CD8-positive, alpha-beta memory T cell (primary cell): ENCODE data around the gene LIMCH1. TPM values are rescaled to one million over a fixed set of nuclear protein-coding genes. Genes with fewer than 3 reads are reported as not detected.

ENCODE experiments used
- CTCF ChIA-PET: fragments of 350-600 bp; sonication (Branson Sonifier 250); formaldehyde crosslinking; loops from one replicate; lab custom pipeline; 2021; ENCODE audit warnings: antibody characterized with exemption; lab: Charles Lee
- POLR2A ChIA-PET: fragments of 350-600 bp; sonication (Branson Sonifier 250); formaldehyde crosslinking; loops from one replicate; lab custom pipeline; 2021; ENCODE audit warnings: antibody characterized with exemption; lab: Charles Lee
- DNase-seq, 5 donors: peaks; one replicate each; pipeline versions ENCODE4 v3.0.0 to v3.0.0-alpha.2; 2020 to 2022; ENCODE audit warnings: mixed read lengths in 1 of 5
- H3K27ac ChIP-seq: one replicate; pipeline ENCODE4 v1.7.0; 2013; ENCODE audit warnings: low read depth, mild to moderate bottlenecking, low read length, moderate library complexity
- H3K27me3 ChIP-seq: 2 replicates; pipeline ENCODE4 v1.7.0; 2013; ENCODE audit warnings: low read length, mild to moderate bottlenecking; ENCODE audit not compliant: insufficient read depth, poor library complexity, severe bottlenecking
- H3K36me3 ChIP-seq: 2 replicates; pipeline ENCODE4 v1.7.0; 2013; ENCODE audit warnings: mild to moderate bottlenecking, low read length, moderate library complexity; ENCODE audit not compliant: insufficient read depth
- H3K4me1 ChIP-seq: 2 replicates; pipeline ENCODE4 v1.7.0; 2013; ENCODE audit warnings: mild to moderate bottlenecking, low read length, moderate library complexity; ENCODE audit not compliant: insufficient read depth
- H3K4me3 ChIP-seq: 2 replicates; pipeline ENCODE4 v1.7.0; 2013; ENCODE audit warnings: mild to moderate bottlenecking, low read length
- H3K9me3 ChIP-seq: 2 replicates; pipeline ENCODE4 v1.7.0; 2013; ENCODE audit warnings: mild to moderate bottlenecking, low read length
- H3K27ac Mint-ChIP-seq, 8 donors: one replicate each; pipeline ENCODE4 v1.8.0; 2020 to 2021; ENCODE audit warnings: mixed read lengths in 8 of 8, mild to moderate bottlenecking in 6 of 8, inconsistent platforms in 3 of 8, moderate library complexity in 3 of 8
- H3K27me3 Mint-ChIP-seq, 2 donors: one replicate each; pipeline ENCODE4 v1.8.0; 2020 to 2021; ENCODE audit warnings: mixed read lengths in 2 of 2, mild to moderate bottlenecking in 1 of 2, moderate library complexity in 1 of 2
- H3K36me3 Mint-ChIP-seq, 3 donors: one replicate each; pipeline ENCODE4 v1.8.0; 2020 to 2021; ENCODE audit warnings: mixed read lengths in 3 of 3, inconsistent platforms in 1 of 3, mild to moderate bottlenecking in 1 of 3
- H3K4me1 Mint-ChIP-seq, 3 donors: one replicate each; pipeline ENCODE4 v1.8.0; 2020 to 2021; ENCODE audit warnings: mixed read lengths in 3 of 3, inconsistent platforms in 1 of 3, mild to moderate bottlenecking in 1 of 3
- H3K4me3 Mint-ChIP-seq, 7 donors: one replicate each; pipeline ENCODE4 v1.8.0; 2020 to 2021; ENCODE audit warnings: mixed read lengths in 7 of 7, mild to moderate bottlenecking in 6 of 7, moderate library complexity in 4 of 7, inconsistent platforms in 2 of 7
- H3K9me3 Mint-ChIP-seq, 5 donors: one replicate each; pipeline ENCODE4 v1.8.0; 2020 to 2022; ENCODE audit warnings: mixed read lengths in 5 of 5, mild to moderate bottlenecking in 3 of 5, moderate library complexity in 2 of 5, inconsistent platforms in 1 of 5
- polyA plus RNA-seq: library from polyadenylated mRNA; unstranded; fragments of 300-500 nt; fragmentation: Illumina TruSeq; gene quantifications from one replicate; pipeline ENCODE4 v1.2.3, GENCODE V29; 2021
- total RNA-seq, 2 experiments: library from RNA; stranded (reverse); gene quantifications; one replicate each; pipeline ENCODE4 v1.2.3, GENCODE V29; 2021

LIMCH1 gene
- total and polyA plus RNA-seq, 3 experiments from 2014 or later = not detected

- no peaks in the 10 kb centered on the region for H3K9me3 ChIP-seq
- H3K27me3 Mint-ChIP-seq = no peaks in the 10 kb centered on the region
- no peak overlapping the region for H3K4me3 Mint-ChIP-seq
- DNase-seq = no peak
- no peaks in the 10 kb centered on the region for H3K36me3 Mint-ChIP-seq
- H3K4me3 ChIP-seq = no peak overlapping the region
- ChIA-PET POLR2A (no interaction called here), CTCF (no interaction called here)
- no peaks in the 10 kb centered on the region for H3K4me1 ChIP-seq
- no peak overlapping the region for H3K27ac ChIP-seq
- H3K9me3 Mint-ChIP-seq = peaks cover 0 to 2% (median 0%) of the 10 kb centered on the region in 5 donors
- no peak overlapping the region for H3K27ac Mint-ChIP-seq
- H3K4me1 Mint-ChIP-seq = no peaks in the 10 kb centered on the region
- no peaks in the 10 kb centered on the region for H3K36me3 ChIP-seq
- H3K27me3 ChIP-seq = no peaks in the 10 kb centered on the region
Measured at GRCh38 chr4:41572956-41573355, 35.0 kb downstream of the LIMCH1 start.

GRCh38 chr4:41573502-41574001 lies 35.6 kb downstream of the LIMCH1 start:
- Mint-ChIP-seq H3K4me3 (no peak overlapping the region), H3K27ac (no peak overlapping the region), H3K4me1 (no peaks in the 10 kb centered on the region), H3K27me3 (no peaks in the 10 kb centered on the region), H3K9me3 (peaks cover 0 to 2% (median 0%) of the 10 kb centered on the region in 5 donors), H3K36me3 (no peaks in the 10 kb centered on the region)
- ChIA-PET POLR2A (no interaction called here), CTCF (no interaction called here)
- Histone ChIP-seq H3K4me1 (no peaks in the 10 kb centered on the region), H3K36me3 (no peaks in the 10 kb centered on the region), H3K9me3 (no peaks in the 10 kb centered on the region), H3K27ac (no peak overlapping the region), H3K27me3 (no peaks in the 10 kb centered on the region), H3K4me3 (no peak overlapping the region)
- no peak for DNase-seq

- Histone ChIP-seq H3K4me1 (no peaks in the 10 kb centered on the region), H3K4me3 (no peak overlapping the region), H3K36me3 (no peaks in the 10 kb centered on the region), H3K27me3 (no peaks in the 10 kb centered on the region), H3K27ac (no peak overlapping the region), H3K9me3 (no peaks in the 10 kb centered on the region)
- H3K27me3 Mint-ChIP-seq = no peaks in the 10 kb centered on the region
- peaks cover 0 to 2% (median 0%) of the 10 kb centered on the region in 5 donors for H3K9me3 Mint-ChIP-seq
- no peak overlapping the region for H3K27ac Mint-ChIP-seq
- no peaks in the 10 kb centered on the region for H3K4me1 Mint-ChIP-seq
- ChIA-PET POLR2A (no interaction called here), CTCF (interaction anchor here (1.3 kb wide), 1 partner anchor 15 kb away, joined by 3 read pairs; no protein-coding TSS in a partner anchor)
- DNase-seq = no peak
- H3K4me3 Mint-ChIP-seq = no peak overlapping the region
- peaks cover 0 to 1% (median 0%) of the 10 kb centered on the region in 3 donors for H3K36me3 Mint-ChIP-seq
Measured at GRCh38 chr4:41575207-41575606, 37.2 kb downstream of the LIMCH1 start.

GRCh38 chr4:41575665-41576064 lies 37.7 kb downstream of the LIMCH1 start:
- DNase-seq = no peak
- H3K27me3 Mint-ChIP-seq = no peaks in the 10 kb centered on the region

GRCh38 chr4:41579043-41579442 lies 41.1 kb downstream of the LIMCH1 start:
- no peaks in the 10 kb centered on the region for H3K36me3 ChIP-seq
- POLR2A ChIA-PET = no interaction called here

More at GRCh38 chr4:41575665-41576064, 37.7 kb downstream of the LIMCH1 start:
- no peaks in the 10 kb centered on the region for H3K9me3 ChIP-seq
- Mint-ChIP-seq H3K27ac (no peak overlapping the region), H3K4me1 (no peaks in the 10 kb centered on the region), H3K9me3 (peaks cover 0 to 2% (median 0%) of the 10 kb centered on the region in 5 donors), H3K36me3 (peaks cover 0 to 1% (median 0%) of the 10 kb centered on the region in 3 donors), H3K4me3 (no peak overlapping the region)
- no peaks in the 10 kb centered on the region for H3K36me3 ChIP-seq
- CTCF ChIA-PET = interaction anchor here (1.3 kb wide), 1 partner anchor 14 kb away, joined by 3 read pairs; no protein-coding TSS in a partner anchor
- no peaks in the 10 kb centered on the region for H3K4me1 ChIP-seq
- no peaks in the 10 kb centered on the region for H3K27me3 ChIP-seq
- no peak overlapping the region for H3K4me3 ChIP-seq
- no peak overlapping the region for H3K27ac ChIP-seq
- POLR2A ChIA-PET = no interaction called here

GRCh38 chr4:41579526-41579925 lies 41.6 kb downstream of the LIMCH1 start:
- Histone ChIP-seq H3K4me3 (no peak overlapping the region), H3K27ac (no peak overlapping the region), H3K27me3 (no peaks in the 10 kb centered on the region), H3K36me3 (no peaks in the 10 kb centered on the region), H3K9me3 (no peaks in the 10 kb centered on the region), H3K4me1 (no peaks in the 10 kb centered on the region)
- H3K4me1 Mint-ChIP-seq = no peaks in the 10 kb centered on the region
- POLR2A ChIA-PET = no interaction called here
- H3K27me3 Mint-ChIP-seq = peaks cover 0 to 2% of the 10 kb centered on the region in 2 donors
- H3K36me3 Mint-ChIP-seq = peaks cover 0 to 1% (median 0%) of the 10 kb centered on the region in 3 donors
- no peak for DNase-seq
- H3K27ac Mint-ChIP-seq = no peak overlapping the region
- H3K4me3 Mint-ChIP-seq = no peak overlapping the region
- peaks cover 0 to 6% (median 0%) of the 10 kb centered on the region in 5 donors for H3K9me3 Mint-ChIP-seq
- CTCF ChIA-PET = no interaction called here

More at GRCh38 chr4:41579043-41579442, 41.1 kb downstream of the LIMCH1 start:
- Mint-ChIP-seq H3K27ac (no peak overlapping the region), H3K36me3 (peaks cover 0 to 1% (median 0%) of the 10 kb centered on the region in 3 donors), H3K27me3 (peaks cover 0 to 2% of the 10 kb centered on the region in 2 donors), H3K4me1 (no peaks in the 10 kb centered on the region), H3K4me3 (no peak overlapping the region), H3K9me3 (peaks cover 0 to 3% (median 0%) of the 10 kb centered on the region in 5 donors)
- CTCF ChIA-PET = no interaction called here
- Histone ChIP-seq H3K27me3 (no peaks in the 10 kb centered on the region), H3K4me1 (no peaks in the 10 kb centered on the region), H3K4me3 (no peak overlapping the region), H3K9me3 (no peaks in the 10 kb centered on the region), H3K27ac (no peak overlapping the region)
- no peak for DNase-seq

GRCh38 chr4:41580007-41580406 lies 42.0 kb downstream of the LIMCH1 start:
- ChIA-PET CTCF (no interaction called here), POLR2A (no interaction called here)
- Histone ChIP-seq H3K36me3 (no peaks in the 10 kb centered on the region), H3K9me3 (no peaks in the 10 kb centered on the region), H3K27me3 (no peaks in the 10 kb centered on the region), H3K4me3 (no peak overlapping the region), H3K4me1 (no peaks in the 10 kb centered on the region), H3K27ac (no peak overlapping the region)
- Mint-ChIP-seq H3K4me1 (no peaks in the 10 kb centered on the region), H3K36me3 (peaks cover 0 to 1% (median 0%) of the 10 kb centered on the region in 3 donors), H3K4me3 (no peak overlapping the region), H3K9me3 (peaks cover 0 to 8% (median 2%) of the 10 kb centered on the region in 5 donors), H3K27ac (no peak overlapping the region), H3K27me3 (peaks cover 0 to 2% of the 10 kb centered on the region in 2 donors)
- no peak for DNase-seq

- DNase-seq = no peak
- Histone ChIP-seq H3K9me3 (no peaks in the 10 kb centered on the region), H3K4me1 (no peaks in the 10 kb centered on the region), H3K36me3 (no peaks in the 10 kb centered on the region), H3K27ac (no peak overlapping the region), H3K4me3 (no peak overlapping the region), H3K27me3 (no peaks in the 10 kb centered on the region)
- no peak overlapping the region for H3K27ac Mint-ChIP-seq
- H3K9me3 Mint-ChIP-seq = peaks cover 3 to 12% (median 5%) of the 10 kb centered on the region in 5 donors
- ChIA-PET POLR2A (no interaction called here), CTCF (no interaction called here)
- H3K4me1 Mint-ChIP-seq = no peaks in the 10 kb centered on the region
- H3K36me3 Mint-ChIP-seq = no peaks in the 10 kb centered on the region
- peaks cover 4% of the 10 kb centered on the region in 2 donors for H3K27me3 Mint-ChIP-seq
- H3K4me3 Mint-ChIP-seq = no peak overlapping the region
Measured at GRCh38 chr4:41586675-41587225, 48.8 kb downstream of the LIMCH1 start.
